IPS-11a (cell line): ENCODE results near the gene AEBP1.

Experiments used
- H3K4me3 ChIP-seq: one replicate; pipeline ENCODE4 v1.5.1; 2013; ENCODE audit warnings: low read depth, low read length, control low read depth

The AEBP1 gene

GRCh38 chr7:44083796-44084195, 20.3 kb upstream of the AEBP1 start:
- no peak overlapping the region for H3K4me3 ChIP-seq

GRCh38 chr7:44084701-44085100, 19.4 kb upstream of the AEBP1 start:
- H3K4me3 ChIP-seq = no peak overlapping the region

- no peak overlapping the region for H3K4me3 ChIP-seq
These were observed 18.6 kb upstream of the AEBP1 start for GRCh38 chr7:44085546-44085945.

GRCh38 chr7:44086627-44087026, 17.5 kb upstream of the AEBP1 start:
- H3K4me3 ChIP-seq = no peak overlapping the region

- H3K4me3 ChIP-seq = no peak overlapping the region
These were observed 16.0 kb upstream of the AEBP1 start for GRCh38 chr7:44087911-44088838.

- no peak overlapping the region for H3K4me3 ChIP-seq
These were observed 11.0 kb upstream of the AEBP1 start for GRCh38 chr7:44093102-44093641.

- H3K4me3 ChIP-seq = no peak overlapping the region
These were observed 9.8 kb upstream of the AEBP1 start for GRCh38 chr7:44094365-44094764.

GRCh38 chr7:44094883-44095592, 9.1 kb upstream of the AEBP1 start:
- no peak overlapping the region for H3K4me3 ChIP-seq

- H3K4me3 ChIP-seq = no peak overlapping the region
These were observed 8.4 kb upstream of the AEBP1 start for GRCh38 chr7:44095781-44096180.

GRCh38 chr7:44096326-44096881, 7.7 kb upstream of the AEBP1 start:
- H3K4me3 ChIP-seq = no peak overlapping the region

GRCh38 chr7:44097064-44097932, 6.8 kb upstream of the AEBP1 start:
- H3K4me3 ChIP-seq = no peak overlapping the region

GRCh38 chr7:44098092-44099068, 5.8 kb upstream of the AEBP1 start:
- no peak overlapping the region for H3K4me3 ChIP-seq

- H3K4me3 ChIP-seq = no peak overlapping the region
These were observed 4.5 kb upstream of the AEBP1 start for GRCh38 chr7:44099669-44100068.

- H3K4me3 ChIP-seq = no peak overlapping the region
These were observed 3.5 kb upstream of the AEBP1 start for GRCh38 chr7:44100458-44101302.

- H3K4me3 ChIP-seq = no peak overlapping the region
These were observed 2.7 kb upstream of the AEBP1 start for GRCh38 chr7:44101303-44101965.

GRCh38 chr7:44101966-44102845, 1.9 kb upstream of the AEBP1 start:
- H3K4me3 ChIP-seq = no peak overlapping the region
